Endothelial cell of umbilical vein (primary cell): Measurements from ENCODE around the gene RBM5. TPM values are rescaled to one million over a fixed set of nuclear protein-coding genes. Genes with fewer than 3 reads are reported as not detected.

Source experiments
- BruUV-seq: library from RNA; stranded (reverse); fragments of 400-500 nt; replicated peaks from 2 replicates; lab custom pipeline; 2021; lab: Mats Ljungman, UMichigan
- CTCF ChIA-PET: fragments of 300-600, 350-600 bp; sonication (Branson Sonifier 250); formaldehyde crosslinking; loops from one replicate; lab custom pipeline; 2021; ENCODE audit warnings: antibody characterized with exemption, inconsistent platforms; lab: Charles Lee
- POLR2A ChIA-PET: fragments of 300-600, 350-600 bp; sonication (Branson Sonifier 250); formaldehyde crosslinking; loops from one replicate; lab custom pipeline; 2021; ENCODE audit warnings: antibody characterized with exemption, inconsistent platforms; lab: Charles Lee
- DNase-seq: peaks from one replicate; pipeline ENCODE4 v3.0.0-alpha.2; 2011; ENCODE audit warnings: low read depth, low spot score
- FAIRE-seq: peaks from 2 replicates; lab custom pipeline; 2011; peaks lifted over from hg19 to GRCh38; lab: Jason Lieb, UNC
- H2AFZ ChIP-seq: 2 replicates; pipeline ENCODE4 v1.6.0; 2012; ENCODE audit warnings: low read depth, low read length, control low read depth, inconsistent platforms
- H3K27ac ChIP-seq: 2 replicates; pipeline ENCODE4 v1.5.1; 2011; ENCODE audit warnings: low read depth, mild to moderate bottlenecking, control low read depth, low read length, moderate library complexity; ENCODE audit not compliant: insufficient read depth
- H3K27me3 ChIP-seq, 2 experiments: 2 replicates each; pipeline versions ENCODE4 v1.6.0 to v1.6.1; 2011; ENCODE audit warnings: low read length in 2 of 2, mixed read lengths in 1 of 2; ENCODE audit not compliant: control insufficient read depth in 2 of 2, insufficient read depth in 2 of 2
- H3K36me3 ChIP-seq, 2 experiments: 2 replicates in 1 of 2; 3 replicates in 1 of 2; pipeline ENCODE4 v1.5.1; 2011; ENCODE audit warnings: low read length in 2 of 2, mild to moderate bottlenecking in 1 of 2, moderate library complexity in 1 of 2; ENCODE audit not compliant: control insufficient read depth in 2 of 2, insufficient read depth in 2 of 2; ENCODE audit errors: extremely low read depth in 1 of 2
- H3K4me1 ChIP-seq: 3 replicates; pipeline ENCODE4 v1.5.1; 2011; ENCODE audit warnings: mild to moderate bottlenecking, low read length; ENCODE audit not compliant: control insufficient read depth, insufficient read depth; ENCODE audit errors: extremely low read depth
- H3K4me2 ChIP-seq: 2 replicates; pipeline ENCODE4 v1.6.1; 2011; ENCODE audit warnings: low read length, control low read depth, mixed read lengths; ENCODE audit not compliant: insufficient read depth
- H3K4me3 ChIP-seq, 3 experiments: fragments of 200-600 bp in 1 of 3; sonication (generic), shearing (Covaris generic) in 1 of 3; replicated peaks in 1 of 3; 2 replicates each; pipeline ENCODE4 v1.5.1; 2011 to 2016; ENCODE audit warnings: control low read depth in 3 of 3, low read length in 3 of 3, mild to moderate bottlenecking in 2 of 3, inconsistent platforms in 1 of 3, low read depth in 1 of 3, moderate library complexity in 1 of 3; ENCODE audit not compliant: insufficient read depth in 1 of 3
- H3K79me2 ChIP-seq: 2 replicates; pipeline ENCODE4 v1.6.0; 2012; ENCODE audit warnings: low read length, inconsistent platforms; ENCODE audit not compliant: control insufficient read depth, insufficient read depth
- H3K9ac ChIP-seq: replicated peaks from 2 replicates; pipeline ENCODE3; 2011; ENCODE audit warnings: low read length, control low read depth; ENCODE audit not compliant: insufficient read depth; ENCODE audit errors: extremely low read depth
- H3K9me1 ChIP-seq: replicated peaks from 3 replicates; pipeline ENCODE4 v1.6.0; 2011; ENCODE audit warnings: mild to moderate bottlenecking, low read length; ENCODE audit not compliant: control insufficient read depth, insufficient read depth; ENCODE audit errors: extremely low read depth
- H3K9me3 ChIP-seq: replicated peaks from 2 replicates; pipeline ENCODE4 v1.5.1; 2012; ENCODE audit warnings: low read length, inconsistent platforms; ENCODE audit not compliant: control insufficient read depth, insufficient read depth
- H4K20me1 ChIP-seq: replicated peaks from 2 replicates; pipeline ENCODE3; 2011; ENCODE audit warnings: mild to moderate bottlenecking, low read length; ENCODE audit not compliant: control insufficient read depth, insufficient read depth; ENCODE audit errors: extremely low read depth
- EZH2 ChIP-seq: IDR thresholded peaks from 2 replicates; pipeline ENCODE4 v1.6.1; 2012; ENCODE audit warnings: borderline replicate concordance, low read depth, mild to moderate bottlenecking, moderate library complexity, low read length, inconsistent platforms; ENCODE audit not compliant: severe bottlenecking
- FOS ChIP-seq: IDR thresholded peaks from 2 replicates; pipeline ENCODE4 v1.6.1; 2011; ENCODE audit warnings: mild to moderate bottlenecking, low read length, moderate library complexity, borderline replicate concordance; ENCODE audit not compliant: insufficient read depth
- GATA2 ChIP-seq: IDR thresholded peaks from 2 replicates; pipeline ENCODE4 v1.7.0; 2011; ENCODE audit warnings: low read depth, mild to moderate bottlenecking, moderate library complexity, mixed read lengths, low read length; ENCODE audit not compliant: insufficient read length, insufficient read depth
- JUN ChIP-seq: IDR thresholded peaks from 2 replicates; pipeline ENCODE4 v1.6.1; 2011; ENCODE audit warnings: borderline replicate concordance, low read depth; ENCODE audit not compliant: insufficient read length, insufficient read depth
- MYC ChIP-seq: IDR thresholded peaks from one replicate; pipeline ENCODE4 v1.6.1; 2011; ENCODE audit warnings: mild to moderate bottlenecking, low read depth, low read length
- POLR2A ChIP-seq: IDR thresholded peaks from 2 replicates; pipeline ENCODE4 v1.6.1; 2012; ENCODE audit warnings: low read depth, mild to moderate bottlenecking, control low read depth, low read length
- dilution Hi-C: fragments of 300-500 bp; cut with MboI; formaldehyde crosslinking; loops from one replicate; pipeline ENCODE4 v1.15.0; 2019; ENCODE audit warnings: low sequenced_read_pairs; ENCODE audit not compliant: extremely low pct_ligation_motif_present
- intact Hi-C: fragments of 100-400 bp; cut with micrococcal nuclease; formaldehyde crosslinking; loops from one replicate; pipeline ENCODE4 v1.10.0; 2022
- polyA plus RNA-seq, 4 experiments: library from polyadenylated mRNA; depleted of rRNA in 3 of 4; stranded (reverse) in 3 of 4; unstranded in 1 of 4; fragments of >200 nt; gene quantifications; 2 replicates each; pipeline versions ENCODE4 v1.2.1 to v1.2.3, GENCODE V29; 2011 to 2012; ENCODE audit warnings: missing spikeins in 1 of 4
- total RNA-seq: library from RNA; stranded (reverse); gene quantifications from 2 replicates; pipeline ENCODE4 v1.2.3, GENCODE V29; 2021

The RBM5 gene
- total and polyA plus RNA-seq, 2 donors (not counting 3 experiments of a cell fraction or from before 2014, with no cell fraction given), result 190 to 218 TPM

DNA sequence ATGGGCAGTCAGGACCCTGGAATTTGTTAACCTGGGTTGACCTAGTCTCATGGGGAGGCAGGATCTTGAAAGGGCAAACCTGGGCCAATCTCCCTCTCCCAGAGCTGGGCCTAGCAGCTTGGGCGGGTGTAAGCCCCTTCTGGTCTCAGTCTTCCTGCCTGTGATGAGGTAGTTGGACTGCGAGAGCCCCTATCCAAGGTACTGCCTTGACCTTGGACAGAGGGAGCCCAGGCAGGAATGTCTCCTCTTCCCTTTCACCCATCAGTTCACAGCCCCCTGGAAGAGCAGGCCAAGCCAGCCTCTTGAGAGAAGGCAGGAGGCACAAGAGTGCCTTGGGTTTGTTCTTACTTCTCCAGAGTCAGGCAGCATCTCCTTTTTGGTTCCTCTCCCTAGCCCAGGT lies 41.7 kb downstream of the RBM5 start:
- CTCF ChIA-PET, result interaction anchor here (1.4 to 2.0 kb wide), 2 partner anchors 8 kb away, joined by 5 to 9 read pairs; no protein-coding TSS in a partner anchor
- Histone ChIP-seq H3K9ac (no peak overlapping the region), H3K79me2 (no peaks in the 10 kb centered on the region), H3K36me3 (no peaks in the 10 kb centered on the region), H4K20me1 (no peaks in the 10 kb centered on the region), H2AFZ (no peak overlapping the region), H3K4me1 (no peaks in the 10 kb centered on the region), H3K9me1 (no peaks in the 10 kb centered on the region), H3K27me3 (no peaks in the 10 kb centered on the region), H3K9me3 (no peaks in the 10 kb centered on the region), H3K4me3 (no peak overlapping the region), H3K27ac (no peak overlapping the region), H3K4me2 (no peak overlapping the region)
- TF ChIP-seq GATA2 (no peak), POLR2A (no peak), EZH2 (no peak)
- no TSS peak for BruUV-seq
- intact Hi-C loops, result no loop called here
- no peak for DNase-seq
- dilution Hi-C loops, result no loop called here
- POLR2A ChIA-PET, result no interaction called here
- FAIRE-seq, result no peak

DNA sequence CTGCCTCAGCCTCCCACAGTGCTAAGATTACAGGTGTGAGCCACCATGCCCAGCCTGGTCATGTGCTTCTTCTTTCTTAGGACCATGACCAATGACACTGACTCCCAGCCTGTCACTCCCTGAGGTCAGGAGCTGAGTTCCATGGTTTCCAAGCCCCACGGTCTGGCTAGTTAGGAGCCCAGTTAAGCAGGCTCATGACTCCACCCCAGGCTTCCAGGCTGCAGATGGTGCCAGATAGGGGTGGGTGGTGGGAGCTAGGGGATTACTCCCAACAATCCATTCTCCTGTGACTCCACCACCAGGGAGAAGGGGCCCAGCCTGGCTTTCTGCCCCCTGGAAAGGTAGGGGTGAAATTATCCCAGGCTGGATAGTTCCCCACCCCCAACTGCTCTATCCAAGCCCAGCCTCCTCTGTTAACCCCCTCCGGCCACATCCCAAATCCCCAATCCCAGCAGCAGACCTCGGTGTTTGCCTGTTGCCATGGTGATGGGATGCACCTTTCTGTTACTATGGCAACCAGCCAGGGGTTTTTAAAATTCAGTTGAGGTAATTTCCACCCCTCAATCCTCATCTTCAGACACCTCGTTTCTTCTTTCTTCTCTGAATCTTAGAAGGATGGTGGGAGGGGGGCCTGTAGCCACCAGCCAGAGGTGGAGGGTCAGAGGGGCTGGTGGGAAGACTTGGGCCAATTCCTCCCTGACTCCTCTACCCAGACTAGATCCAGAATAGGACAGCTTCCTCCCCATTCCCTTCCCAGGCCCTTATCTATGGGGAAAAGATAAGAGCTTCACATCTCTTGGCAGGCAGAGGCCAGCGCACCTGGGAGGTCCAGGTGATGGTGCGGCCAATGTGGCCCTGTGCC lies 43.9 kb downstream of the RBM5 start:
- BruUV-seq, result no TSS peak
- Histone ChIP-seq H4K20me1 (no peaks in the 10 kb centered on the region), H2AFZ (no peak overlapping the region), H3K36me3 (no peaks in the 10 kb centered on the region), H3K4me3 (no peak overlapping the region), H3K4me1 (no peaks in the 10 kb centered on the region), H3K27me3 (no peaks in the 10 kb centered on the region), H3K9me3 (no peaks in the 10 kb centered on the region), H3K4me2 (no peak overlapping the region), H3K9me1 (no peaks in the 10 kb centered on the region), H3K79me2 (no peaks in the 10 kb centered on the region), H3K9ac (no peak overlapping the region), H3K27ac (no peak overlapping the region)
- TF ChIP-seq FOS, result no peak
- no peak for TF ChIP-seq POLR2A
- TF ChIP-seq MYC, result no peak
- TF ChIP-seq EZH2, result no peak
- no peak for TF ChIP-seq JUN
- dilution Hi-C loops, result no loop called here
- DNase-seq, result no peak
- intact Hi-C loops, result no loop called here
- FAIRE-seq, result no peak
- CTCF ChIA-PET, result interaction anchor here (1.1 kb wide), 1 partner anchor 57 kb away, joined by 3 read pairs; no protein-coding TSS in a partner anchor
- POLR2A ChIA-PET, result no interaction called here
